ENCODE data around the gene FAM50B. TPM values are rescaled to one million over a fixed set of nuclear protein-coding genes. Genes with fewer than 3 reads are reported as not detected.

Gene FAM50B
- total RNA-seq, 1 donor from 2014 or later, result 10.6 TPM

DNA sequence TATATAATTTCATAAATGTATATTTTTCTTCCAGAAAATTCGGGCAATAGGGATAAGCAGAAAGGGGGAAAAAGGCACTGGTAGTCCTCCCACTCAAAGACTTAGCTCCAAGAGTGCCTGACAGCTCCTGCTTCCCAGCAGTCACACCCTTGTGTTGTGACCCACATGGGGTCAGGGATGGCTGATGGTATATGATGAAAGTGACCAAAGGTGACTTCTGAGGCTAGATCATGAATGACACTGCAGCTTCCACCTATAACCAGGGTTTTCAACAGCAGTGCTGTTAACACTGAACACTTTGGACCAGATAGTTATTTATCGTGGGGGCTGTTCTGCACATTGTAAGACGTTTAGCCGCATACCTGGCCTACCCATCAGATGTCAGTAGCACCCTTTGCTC is 22.3 kb downstream of the FAM50B start:
- Histone ChIP-seq H3K4me3 (no peak overlapping the region), H3K27ac (no peak overlapping the region), H3K27me3 (ENCODE audit: low read depth) (no peaks in the 10 kb centered on the region), H3K36me3 (no peaks in the 10 kb centered on the region), H3K9me3 (no peaks in the 10 kb centered on the region), H3K4me1 (peaks cover 7% of the 10 kb centered on the region)
- ATAC-seq, result no peak
- intact Hi-C loops (cut with DNase I), result no loop called here
- DNase-seq, result no peak
- TF ChIP-seq, protein P1, sequence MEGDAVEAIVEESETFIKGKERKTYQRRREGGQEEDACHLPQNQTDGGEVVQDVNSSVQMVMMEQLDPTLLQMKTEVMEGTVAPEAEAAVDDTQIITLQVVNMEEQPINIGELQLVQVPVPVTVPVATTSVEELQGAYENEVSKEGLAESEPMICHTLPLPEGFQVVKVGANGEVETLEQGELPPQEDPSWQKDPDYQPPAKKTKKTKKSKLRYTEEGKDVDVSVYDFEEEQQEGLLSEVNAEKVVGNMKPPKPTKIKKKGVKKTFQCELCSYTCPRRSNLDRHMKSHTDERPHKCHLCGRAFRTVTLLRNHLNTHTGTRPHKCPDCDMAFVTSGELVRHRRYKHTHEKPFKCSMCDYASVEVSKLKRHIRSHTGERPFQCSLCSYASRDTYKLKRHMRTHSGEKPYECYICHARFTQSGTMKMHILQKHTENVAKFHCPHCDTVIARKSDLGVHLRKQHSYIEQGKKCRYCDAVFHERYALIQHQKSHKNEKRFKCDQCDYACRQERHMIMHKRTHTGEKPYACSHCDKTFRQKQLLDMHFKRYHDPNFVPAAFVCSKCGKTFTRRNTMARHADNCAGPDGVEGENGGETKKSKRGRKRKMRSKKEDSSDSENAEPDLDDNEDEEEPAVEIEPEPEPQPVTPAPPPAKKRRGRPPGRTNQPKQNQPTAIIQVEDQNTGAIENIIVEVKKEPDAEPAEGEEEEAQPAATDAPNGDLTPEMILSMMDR (IDR thresholded peaks at IDR 0.05), result no peak

DNA sequence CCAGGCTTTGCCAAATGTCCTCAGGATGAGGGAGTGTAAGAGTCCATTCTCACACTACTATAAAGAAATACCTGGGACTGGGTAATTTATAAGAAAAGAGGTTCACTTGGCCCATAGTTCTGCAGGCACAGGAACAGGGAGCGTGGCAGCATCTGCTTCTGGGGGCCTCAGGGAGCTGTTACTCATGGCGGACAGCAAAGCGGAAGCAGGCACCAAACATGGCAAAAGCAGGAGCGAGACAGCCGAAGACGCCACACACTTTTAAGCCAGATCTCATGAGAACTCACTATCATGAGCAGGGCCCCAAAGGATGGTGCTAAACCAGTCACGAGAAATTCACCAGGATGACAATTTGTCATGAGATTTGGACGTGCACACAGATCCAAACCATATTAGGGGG is 22.8 kb downstream of the FAM50B start:
- Histone ChIP-seq H3K4me1 (peaks cover 7% of the 10 kb centered on the region), H3K9me3 (no peaks in the 10 kb centered on the region), H3K27ac (no peak overlapping the region), H3K4me3 (no peak overlapping the region), H3K36me3 (no peaks in the 10 kb centered on the region), H3K27me3 (ENCODE audit: low read depth) (no peaks in the 10 kb centered on the region)
- DNase-seq (no peak), ATAC-seq (no peak)
- intact Hi-C loops (cut with DNase I), result no loop called here
- TF ChIP-seq, protein P1 (IDR thresholded peaks at IDR 0.05), result no peak

DNA sequence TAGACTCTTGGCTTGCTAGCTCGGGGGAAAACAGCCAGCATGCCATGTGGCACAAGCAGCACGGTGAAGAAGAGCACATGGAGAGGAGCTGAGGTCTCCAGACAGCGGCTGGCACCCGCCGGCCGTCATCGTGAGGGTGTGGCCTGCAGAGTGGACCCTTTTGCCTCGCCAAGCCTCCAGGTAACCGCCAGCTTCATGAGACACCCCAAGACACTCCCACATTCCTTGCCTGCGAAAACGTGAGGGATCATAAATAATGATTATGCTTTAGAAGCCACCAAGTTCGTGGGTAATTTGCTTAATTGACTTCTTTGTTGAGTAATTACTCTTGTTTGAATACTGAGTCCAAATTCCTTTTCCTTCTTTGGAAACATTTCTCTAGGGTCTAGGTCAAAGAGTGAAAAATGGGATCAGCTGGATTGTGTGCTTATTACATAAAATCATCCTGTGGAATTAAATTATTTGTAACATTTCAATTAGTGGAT is 23.2 kb downstream of the FAM50B start:
- no peaks in the 10 kb centered on the region for H3K36me3 ChIP-seq
- no peak overlapping the region for H3K4me3 ChIP-seq
- no peaks in the 10 kb centered on the region for H3K27me3 ChIP-seq (ENCODE audit: low read depth)
- TF ChIP-seq, protein P1 (IDR thresholded peaks at IDR 0.05), result no peak
- no peaks in the 10 kb centered on the region for H3K9me3 ChIP-seq
- H3K27ac ChIP-seq, result no peak overlapping the region
- H3K4me1 ChIP-seq, result peaks cover 7% of the 10 kb centered on the region
- ATAC-seq, result no peak
- intact Hi-C loops (cut with DNase I), result no loop called here
- no peak for DNase-seq

DNA sequence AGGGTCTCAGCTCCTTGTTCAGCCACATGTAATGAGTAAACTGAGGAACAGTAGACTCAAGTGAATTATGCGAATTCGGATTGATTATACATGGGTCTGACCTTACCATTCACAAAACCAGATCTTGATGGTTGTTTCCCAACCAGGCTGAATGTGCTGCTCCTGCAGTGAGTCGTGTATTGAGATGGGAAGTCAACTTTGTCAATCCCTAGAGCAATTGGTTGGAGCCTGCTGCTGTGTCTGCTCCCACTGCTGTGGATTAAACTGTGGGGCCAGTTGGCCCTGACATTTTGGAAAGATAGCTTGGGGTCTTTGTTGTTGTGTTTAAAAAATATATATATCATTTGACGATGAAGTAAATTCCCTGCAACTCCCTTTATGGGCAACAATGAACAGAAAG is 23.9 kb downstream of the FAM50B start:
- ATAC-seq (no peak), DNase-seq (no peak)
- Histone ChIP-seq H3K36me3 (no peaks in the 10 kb centered on the region), H3K27me3 (ENCODE audit: low read depth) (no peaks in the 10 kb centered on the region), H3K4me1 (peaks cover 7% of the 10 kb centered on the region), H3K9me3 (no peaks in the 10 kb centered on the region), H3K4me3 (no peak overlapping the region), H3K27ac (no peak overlapping the region)
- intact Hi-C loops (cut with DNase I), result no loop called here
- TF ChIP-seq, protein P1 (IDR thresholded peaks at IDR 0.05), result no peak

DNA sequence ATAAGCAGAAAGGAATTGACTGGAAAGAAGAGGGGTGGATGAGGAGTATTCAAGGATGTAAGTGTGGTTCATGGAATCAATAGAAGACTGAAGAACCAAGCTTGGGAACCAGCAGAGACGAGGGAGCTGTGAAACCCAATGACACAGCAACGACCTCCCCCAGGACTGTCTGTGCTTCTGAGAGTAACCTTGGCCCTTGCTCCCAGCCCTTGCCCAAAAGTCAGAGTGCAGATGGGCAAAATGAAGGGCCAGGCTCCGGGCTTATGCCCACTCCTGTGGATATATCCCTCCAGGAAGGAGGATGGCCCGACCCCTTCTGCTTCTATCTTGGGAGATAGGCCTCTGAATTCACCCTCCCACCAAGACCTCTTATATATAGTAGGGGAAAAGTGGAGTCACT is 24.9 kb downstream of the FAM50B start:
- no peaks in the 10 kb centered on the region for H3K27me3 ChIP-seq (ENCODE audit: low read depth)
- intact Hi-C loops (cut with DNase I), result no loop called here
- ATAC-seq, result no peak
- no peak overlapping the region for H3K27ac ChIP-seq
- peaks cover 7% of the 10 kb centered on the region for H3K4me1 ChIP-seq
- TF ChIP-seq, protein P1 (IDR thresholded peaks at IDR 0.05), result no peak
- no peak for DNase-seq
- no peaks in the 10 kb centered on the region for H3K36me3 ChIP-seq
- H3K4me3 ChIP-seq, result no peak overlapping the region
- H3K9me3 ChIP-seq, result no peaks in the 10 kb centered on the region

DNA sequence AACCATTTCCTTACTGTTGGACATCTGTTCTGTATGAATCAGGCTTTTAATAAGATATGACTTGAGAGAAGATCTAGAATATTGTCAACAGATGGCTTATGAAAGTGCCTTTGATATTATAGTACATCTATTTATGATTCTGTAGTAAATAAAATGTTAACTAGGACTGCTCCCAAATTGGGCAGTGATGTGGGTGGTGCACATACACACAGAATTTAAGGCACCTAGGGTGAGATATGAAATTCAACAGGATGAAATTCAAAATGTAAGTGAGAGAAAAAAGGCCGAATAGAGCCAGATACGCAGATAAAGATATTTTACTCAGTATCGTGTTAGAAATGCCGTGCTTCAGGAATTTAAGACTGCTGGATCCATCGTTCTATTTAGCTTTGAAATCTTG is 26.3 kb downstream of the FAM50B start:
- DNase-seq (no peak), ATAC-seq (no peak)
- Histone ChIP-seq H3K36me3 (no peaks in the 10 kb centered on the region), H3K9me3 (no peaks in the 10 kb centered on the region), H3K4me1 (no peaks in the 10 kb centered on the region), H3K27me3 (ENCODE audit: low read depth) (no peaks in the 10 kb centered on the region), H3K4me3 (no peak overlapping the region), H3K27ac (no peak overlapping the region)
- TF ChIP-seq, protein P1 (IDR thresholded peaks at IDR 0.05), result no peak
- intact Hi-C loops (cut with DNase I), result no loop called here

All from lower lobe of right lung (tissue), 2 donors.